IPS-20b (cell line): Measurements from ENCODE around the gene NFATC2.

Experiments
- H3K27ac ChIP-seq: one replicate; pipeline ENCODE4 v1.5.1; 2013; ENCODE audit warnings: low read length
- H3K27me3 ChIP-seq: 2 replicates; pipeline ENCODE4 v1.6.1; 2013; ENCODE audit warnings: mild to moderate bottlenecking, low read length, inconsistent platforms; ENCODE audit not compliant: insufficient read depth
- H3K36me3 ChIP-seq: 2 replicates; pipeline ENCODE4 v1.6.1; 2013; ENCODE audit warnings: low read depth, mild to moderate bottlenecking, inconsistent platforms, low read length, moderate library complexity; ENCODE audit not compliant: insufficient read depth
- H3K4me1 ChIP-seq: 2 replicates; pipeline ENCODE4 v1.6.1; 2013; ENCODE audit warnings: mild to moderate bottlenecking, control low read depth, inconsistent platforms, low read length, moderate library complexity; ENCODE audit not compliant: insufficient read depth
- H3K4me3 ChIP-seq: 2 replicates; pipeline ENCODE4 v1.5.1; 2013; ENCODE audit warnings: mild to moderate bottlenecking, low read length, inconsistent platforms
- H3K9ac ChIP-seq: 2 replicates; pipeline ENCODE4 v1.6.1; 2013; ENCODE audit warnings: low read depth, mild to moderate bottlenecking, inconsistent platforms, low read length, moderate library complexity
- H3K9me3 ChIP-seq: 2 replicates; pipeline ENCODE4 v1.6.1; 2013; ENCODE audit warnings: mild to moderate bottlenecking, low read depth, low read length, inconsistent platforms; ENCODE audit not compliant: insufficient read depth

The NFATC2 gene

DNA sequence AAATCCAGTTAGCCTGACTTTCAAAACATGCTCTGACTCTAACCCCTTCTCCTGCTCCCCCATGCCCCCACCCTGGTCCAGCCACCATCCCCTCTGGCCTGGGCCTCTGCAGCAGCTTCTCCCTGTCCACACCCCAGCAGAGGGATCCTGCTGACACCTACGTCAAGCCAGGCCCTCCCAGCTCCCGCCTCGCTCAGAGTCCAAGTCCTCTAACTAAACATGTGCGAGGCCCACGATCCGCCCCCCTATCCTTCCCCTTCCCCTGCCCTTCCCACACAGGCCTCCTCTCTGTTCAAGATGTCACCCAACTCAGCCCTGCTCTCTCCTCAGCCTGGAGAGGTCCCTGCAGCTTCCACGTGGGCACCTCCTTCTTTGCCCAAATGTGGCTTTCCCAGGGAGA is 33.7 kb downstream of the NFATC2 start:
- Histone ChIP-seq H3K4me1 (no peaks in the 10 kb centered on the region), H3K9me3 (no peaks in the 10 kb centered on the region), H3K27me3 (no peaks in the 10 kb centered on the region), H3K4me3 (no peak overlapping the region), H3K9ac (no peak overlapping the region), H3K36me3 (no peaks in the 10 kb centered on the region), H3K27ac (no peak overlapping the region)

DNA sequence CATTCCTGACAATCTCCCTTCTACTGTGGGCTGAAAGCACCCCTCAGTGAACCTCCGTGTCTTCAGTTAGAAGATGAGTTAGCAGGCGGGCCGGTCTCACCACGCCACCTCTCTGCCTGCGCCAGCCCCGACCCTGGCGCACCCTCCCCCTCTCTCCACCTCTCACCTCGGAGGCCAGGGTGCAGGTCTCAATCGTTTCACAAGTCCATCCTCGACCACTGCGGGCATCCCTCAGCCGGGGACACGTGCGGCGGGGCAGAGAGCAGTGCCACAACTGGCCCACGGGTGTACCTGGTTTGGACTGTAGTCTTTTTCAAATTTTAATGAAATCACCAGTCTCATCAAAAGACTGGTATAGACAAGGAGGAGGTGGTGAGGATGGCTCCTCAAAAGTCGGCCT is 34.4 kb downstream of the NFATC2 start:
- Histone ChIP-seq H3K9me3 (no peaks in the 10 kb centered on the region), H3K27ac (no peak overlapping the region), H3K9ac (no peak overlapping the region), H3K4me1 (no peaks in the 10 kb centered on the region), H3K36me3 (no peaks in the 10 kb centered on the region), H3K27me3 (no peaks in the 10 kb centered on the region), H3K4me3 (no peak overlapping the region)

DNA sequence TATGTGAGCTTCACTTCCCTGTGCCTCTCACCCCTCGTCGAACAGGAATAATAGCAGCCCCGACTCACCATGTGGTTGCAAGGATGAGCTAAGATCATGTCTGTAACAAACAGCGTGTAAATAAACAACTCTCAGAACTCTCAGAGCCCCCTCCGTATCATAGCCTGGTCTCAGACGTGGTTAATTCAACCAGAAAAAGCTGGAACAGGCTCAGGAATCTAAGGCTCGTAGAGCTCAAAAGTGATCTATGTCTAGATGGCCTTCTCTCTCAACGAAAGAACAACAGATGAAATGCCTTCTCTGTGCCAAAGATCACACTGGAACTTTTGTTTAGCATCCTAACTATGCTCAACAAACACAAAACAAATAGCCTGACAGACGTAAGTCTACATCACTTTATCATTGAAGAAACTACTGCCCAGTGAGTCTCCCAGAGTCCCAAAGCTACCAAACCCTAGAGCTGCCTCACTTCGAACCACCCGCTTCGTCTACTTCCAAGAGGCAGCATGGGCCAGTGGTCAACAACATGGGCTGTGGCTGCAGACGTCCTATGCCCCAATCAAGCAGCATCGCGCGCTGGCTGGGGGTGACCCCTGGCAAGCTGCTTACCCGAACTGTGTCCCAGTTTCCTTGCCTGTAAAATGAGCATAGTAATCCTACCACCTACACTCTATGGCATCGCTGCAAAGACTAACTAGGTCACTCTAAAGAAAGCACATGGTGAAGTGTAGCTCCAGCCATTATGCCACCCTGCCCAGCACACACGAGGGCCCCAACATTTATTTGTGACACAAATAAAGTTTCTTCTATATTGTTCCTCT is 35.1 kb downstream of the NFATC2 start:
- Histone ChIP-seq H3K9me3 (no peaks in the 10 kb centered on the region), H3K9ac (no peak overlapping the region), H3K4me1 (no peaks in the 10 kb centered on the region), H3K27ac (no peak overlapping the region), H3K4me3 (no peak overlapping the region), H3K27me3 (no peaks in the 10 kb centered on the region), H3K36me3 (no peaks in the 10 kb centered on the region)

DNA sequence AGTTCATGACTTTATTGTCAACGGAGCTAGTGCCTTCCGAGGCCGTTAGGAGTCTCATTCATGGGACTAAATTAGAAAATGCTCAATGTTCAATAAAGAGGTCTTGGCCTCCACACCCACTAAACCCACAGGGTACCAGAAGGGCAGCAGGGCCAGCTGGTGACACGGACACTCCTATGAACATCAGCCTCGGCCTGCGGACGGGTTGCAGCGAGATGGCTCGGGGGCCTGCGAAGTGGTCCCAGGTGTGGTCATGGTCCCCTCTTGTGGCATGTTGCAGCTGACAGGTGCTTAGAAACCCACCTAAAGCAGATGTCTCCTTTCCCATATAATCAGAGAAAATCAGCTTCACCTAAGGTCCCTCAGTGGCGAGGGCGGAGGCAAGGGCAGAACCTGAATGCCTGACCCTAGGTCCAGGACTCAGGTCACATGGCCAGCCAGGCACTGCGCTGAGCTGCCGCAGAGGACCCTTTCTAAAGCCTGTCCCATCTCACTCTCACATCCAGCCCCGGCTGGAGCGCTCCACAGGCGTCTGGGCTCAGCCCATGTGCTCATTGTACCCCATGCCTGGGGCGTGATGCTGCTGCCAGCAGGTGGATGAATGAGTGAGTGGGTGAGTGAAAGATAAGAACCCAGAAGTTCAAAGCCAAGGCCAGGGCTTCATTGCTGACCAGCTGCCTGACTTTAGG is 35.8 kb downstream of the NFATC2 start:
- no peaks in the 10 kb centered on the region for H3K4me1 ChIP-seq
- H3K9me3 ChIP-seq = no peaks in the 10 kb centered on the region
- H3K27ac ChIP-seq = no peak overlapping the region
- no peaks in the 10 kb centered on the region for H3K27me3 ChIP-seq
- H3K4me3 ChIP-seq = no peak overlapping the region
- no peaks in the 10 kb centered on the region for H3K36me3 ChIP-seq
- H3K9ac ChIP-seq = no peak overlapping the region

DNA sequence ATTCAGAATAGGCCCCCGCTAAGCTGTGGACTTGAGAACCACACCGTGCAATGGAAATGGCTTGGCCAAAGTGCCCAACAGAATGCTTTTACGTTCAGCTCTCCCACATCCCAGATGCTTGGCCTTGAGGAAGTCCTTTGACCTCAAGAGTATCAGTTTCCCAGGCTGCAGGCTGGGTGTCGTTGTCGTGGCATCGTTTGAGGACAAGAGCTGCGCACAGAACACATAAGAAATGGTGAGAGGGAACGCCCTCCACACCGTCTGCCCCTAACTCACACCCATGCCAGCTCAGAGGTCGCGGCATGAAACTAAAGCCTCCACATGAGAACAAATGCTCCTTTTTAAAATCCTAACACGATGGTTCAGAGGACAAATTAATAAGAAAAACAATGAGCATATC is 37.0 kb downstream of the NFATC2 start:
- Histone ChIP-seq H3K4me1 (no peaks in the 10 kb centered on the region), H3K27ac (no peak overlapping the region), H3K9me3 (no peaks in the 10 kb centered on the region), H3K4me3 (no peak overlapping the region), H3K27me3 (no peaks in the 10 kb centered on the region), H3K36me3 (no peaks in the 10 kb centered on the region), H3K9ac (no peak overlapping the region)

DNA sequence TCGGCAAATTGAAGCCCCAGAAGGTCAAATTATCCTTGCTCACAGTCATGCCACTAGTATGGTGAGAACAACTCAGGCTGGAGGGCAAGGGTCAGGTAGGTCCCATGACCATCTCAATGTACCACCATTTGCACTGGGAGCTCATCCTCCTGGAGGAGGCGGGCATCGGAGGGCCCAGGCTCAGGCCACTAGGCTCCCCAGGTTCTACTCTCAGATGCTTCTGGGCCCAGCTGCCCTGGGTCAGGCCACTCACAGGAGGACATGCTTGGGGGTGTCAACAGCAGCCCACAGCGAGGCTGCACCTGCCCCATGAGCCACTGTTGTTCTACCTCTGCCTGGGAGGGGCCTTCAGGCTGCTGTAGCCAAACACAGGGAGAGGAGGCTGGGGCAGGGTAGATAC is 39.1 kb downstream of the NFATC2 start:
- Histone ChIP-seq H3K9me3 (no peaks in the 10 kb centered on the region), H3K4me1 (no peaks in the 10 kb centered on the region), H3K4me3 (no peak overlapping the region), H3K36me3 (no peaks in the 10 kb centered on the region), H3K27ac (no peak overlapping the region), H3K9ac (no peak overlapping the region), H3K27me3 (no peaks in the 10 kb centered on the region)

DNA sequence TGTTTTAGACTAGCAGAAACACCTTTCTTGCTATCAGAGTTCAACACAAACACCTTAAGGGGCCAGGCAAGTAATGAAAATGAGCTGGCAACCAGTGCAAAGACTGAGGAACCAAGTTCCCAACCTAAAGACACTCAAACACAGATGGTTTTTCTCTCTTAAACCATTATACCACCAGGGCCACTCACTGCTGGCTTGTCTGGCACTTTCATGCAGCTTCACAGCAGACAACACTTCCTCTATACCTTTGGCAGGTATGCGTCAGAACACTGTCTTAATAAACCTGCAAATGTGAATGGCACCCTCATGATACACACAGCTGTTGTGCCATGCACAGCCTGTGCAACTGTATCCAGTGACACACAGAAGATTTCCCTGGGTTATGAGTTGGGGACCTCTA is 41.6 kb downstream of the NFATC2 start:
- Histone ChIP-seq H3K27ac (no peak overlapping the region), H3K36me3 (no peaks in the 10 kb centered on the region), H3K4me1 (no peaks in the 10 kb centered on the region)

DNA sequence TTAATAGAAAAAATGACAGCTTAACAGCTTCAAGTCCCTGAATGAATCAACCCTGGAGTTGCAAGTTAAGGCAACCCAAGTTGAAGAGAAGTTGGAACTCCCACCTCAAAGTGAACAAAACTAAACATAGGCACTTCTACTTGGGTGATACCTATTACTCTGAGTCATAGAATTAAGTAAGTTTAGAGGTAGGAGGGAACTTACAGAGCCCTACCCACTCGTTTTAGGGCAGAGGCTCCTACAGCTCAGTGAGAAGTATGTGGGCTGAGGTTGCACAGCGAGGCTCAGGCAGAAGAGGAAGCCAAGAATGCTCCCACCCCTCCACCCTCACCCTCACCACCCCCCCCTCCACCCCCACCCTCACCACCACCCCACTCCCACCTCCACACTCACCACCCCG is 42.2 kb downstream of the NFATC2 start:
- Histone ChIP-seq H3K27ac (no peak overlapping the region), H3K4me3 (no peak overlapping the region), H3K27me3 (no peaks in the 10 kb centered on the region), H3K9ac (no peak overlapping the region), H3K36me3 (no peaks in the 10 kb centered on the region), H3K9me3 (no peaks in the 10 kb centered on the region), H3K4me1 (no peaks in the 10 kb centered on the region)

More for the DNA sequence above, 41.6 kb downstream of the NFATC2 start:
- Histone ChIP-seq H3K4me3 (no peak overlapping the region), H3K9me3 (no peaks in the 10 kb centered on the region), H3K27me3 (no peaks in the 10 kb centered on the region), H3K9ac (no peak overlapping the region)

DNA sequence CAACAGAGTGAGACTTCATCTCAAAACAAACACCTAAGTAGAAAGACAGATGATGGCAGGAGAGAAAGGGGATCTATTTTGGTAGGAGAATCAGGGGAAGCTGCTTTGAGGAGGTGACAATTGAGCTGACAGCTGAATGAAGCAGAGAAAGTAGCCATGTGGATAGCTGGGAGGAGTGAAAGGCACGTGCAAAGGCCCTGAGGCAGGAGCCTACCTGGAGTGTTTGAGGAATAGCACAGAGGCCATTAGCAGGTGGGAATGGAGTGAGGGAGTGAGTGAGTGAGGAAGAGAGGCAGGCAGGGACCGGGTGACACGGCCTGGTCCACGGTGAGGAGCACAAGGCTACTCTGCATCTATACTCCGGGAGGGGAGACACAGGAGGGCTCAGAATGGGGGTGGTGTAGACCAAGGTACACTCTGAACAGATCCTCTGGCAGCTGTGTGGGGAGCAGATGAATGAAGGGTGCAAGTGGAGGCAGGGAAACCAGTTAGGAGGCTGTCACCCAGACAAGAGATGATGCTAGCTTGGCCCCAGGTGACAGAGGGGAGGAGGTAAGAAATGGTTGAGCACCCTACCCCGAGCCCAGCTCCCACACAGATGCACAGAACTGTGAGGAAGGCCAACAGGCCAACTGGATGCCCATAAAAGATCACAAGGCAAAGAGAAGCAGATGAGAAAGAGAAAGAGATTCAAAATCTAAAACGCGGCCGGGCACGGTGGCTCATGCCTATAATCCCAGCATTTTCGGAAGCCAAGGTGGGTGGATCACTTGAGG is 43.6 kb downstream of the NFATC2 start:
- no peaks in the 10 kb centered on the region for H3K27me3 ChIP-seq
- H3K4me3 ChIP-seq = no peak overlapping the region
- no peaks in the 10 kb centered on the region for H3K4me1 ChIP-seq
- H3K9ac ChIP-seq = no peak overlapping the region
- no peak overlapping the region for H3K27ac ChIP-seq
- H3K9me3 ChIP-seq = no peaks in the 10 kb centered on the region
- no peaks in the 10 kb centered on the region for H3K36me3 ChIP-seq

DNA sequence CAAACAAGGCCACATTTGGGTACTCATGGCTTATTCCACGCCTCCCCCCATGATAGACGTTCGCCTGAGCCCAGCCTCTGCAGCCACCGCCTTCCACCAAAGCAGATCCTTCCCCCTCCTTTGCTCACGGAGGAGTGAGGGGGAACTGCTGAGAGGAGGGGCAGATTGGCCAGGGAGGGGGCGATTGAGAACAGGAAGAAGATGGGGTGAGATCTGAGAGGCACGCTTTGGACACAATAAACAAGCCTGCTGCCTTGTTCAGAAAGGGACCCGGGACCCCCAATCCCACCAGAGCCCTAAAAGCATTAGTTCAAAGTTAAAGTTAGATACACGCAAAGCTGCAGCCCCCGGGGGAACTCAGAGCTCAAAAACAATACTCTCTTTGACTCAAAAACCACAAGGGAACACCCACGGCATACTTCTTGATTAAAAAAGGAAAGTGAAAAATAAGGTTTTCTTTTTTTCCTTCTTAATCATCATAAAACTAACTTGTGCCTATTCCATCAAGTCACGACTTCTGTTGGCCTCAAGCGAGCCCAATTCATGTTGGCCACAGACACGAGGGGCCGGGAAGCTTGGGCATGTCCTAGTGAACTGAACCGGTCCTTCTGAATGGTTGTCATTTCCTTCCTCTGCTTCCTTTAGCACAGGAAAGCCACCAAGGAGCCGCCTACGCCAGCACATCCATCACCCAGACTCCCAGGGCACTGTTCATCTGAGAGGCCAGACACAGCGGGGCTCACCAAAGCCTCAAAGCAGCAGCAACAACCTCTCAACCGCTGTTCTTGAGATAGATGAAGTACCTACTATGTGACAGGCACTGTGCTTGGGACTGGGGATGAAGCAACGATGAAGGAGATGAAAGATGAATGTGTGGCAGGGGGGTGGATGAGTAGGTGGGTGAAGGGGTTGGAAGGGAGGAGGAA is 44.7 kb downstream of the NFATC2 start:
- Histone ChIP-seq H3K4me1 (no peaks in the 10 kb centered on the region), H3K27ac (no peak overlapping the region), H3K4me3 (no peak overlapping the region), H3K9me3 (no peaks in the 10 kb centered on the region), H3K36me3 (no peaks in the 10 kb centered on the region), H3K9ac (no peak overlapping the region), H3K27me3 (no peaks in the 10 kb centered on the region)

DNA sequence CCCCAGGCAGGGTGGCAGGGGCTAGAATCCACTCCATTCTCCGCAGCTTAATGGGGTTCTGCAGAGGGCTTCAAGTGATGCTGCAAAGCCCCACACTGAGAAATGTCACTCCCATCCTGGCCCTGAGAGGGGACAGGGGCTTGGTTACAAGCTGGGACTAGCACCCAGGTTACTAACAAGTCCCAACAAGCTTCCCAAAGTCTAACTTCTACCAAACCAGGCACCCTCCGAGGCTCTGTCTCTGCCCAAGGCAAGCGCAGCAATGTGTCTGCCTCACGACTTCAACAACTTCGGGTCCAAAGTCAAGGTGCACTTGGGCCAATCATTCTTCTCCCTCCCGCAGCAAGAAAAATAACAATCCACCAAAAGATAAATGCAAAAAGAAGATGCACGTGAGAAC is 45.6 kb downstream of the NFATC2 start:
- H3K9ac ChIP-seq = no peak overlapping the region
- H3K9me3 ChIP-seq = no peaks in the 10 kb centered on the region
- H3K36me3 ChIP-seq = no peaks in the 10 kb centered on the region
- no peak overlapping the region for H3K4me3 ChIP-seq
- no peak overlapping the region for H3K27ac ChIP-seq
- H3K4me1 ChIP-seq = no peaks in the 10 kb centered on the region
- H3K27me3 ChIP-seq = no peaks in the 10 kb centered on the region
